OCI-LY3 (cell line): ENCODE measurements around the gene NME5.

Source experiments
- EZH2phosphoT487 ChIP-seq: fragments of 200-600 bp; shearing (Covaris generic); IDR thresholded peaks from 2 replicates; pipeline ENCODE4 v1.6.1; 2018; ENCODE audit warnings: antibody characterized with exemption, mixed run types, low read depth
- TF ChIP-seq, protein P1 (sequence below): fragments of 200-600, 300-600 bp; sonication (generic); IDR thresholded peaks from 2 replicates; pipeline ENCODE4 v1.5.1; 2014; ENCODE audit warnings: antibody characterized with exemption, low read length, low read depth

DNA sequence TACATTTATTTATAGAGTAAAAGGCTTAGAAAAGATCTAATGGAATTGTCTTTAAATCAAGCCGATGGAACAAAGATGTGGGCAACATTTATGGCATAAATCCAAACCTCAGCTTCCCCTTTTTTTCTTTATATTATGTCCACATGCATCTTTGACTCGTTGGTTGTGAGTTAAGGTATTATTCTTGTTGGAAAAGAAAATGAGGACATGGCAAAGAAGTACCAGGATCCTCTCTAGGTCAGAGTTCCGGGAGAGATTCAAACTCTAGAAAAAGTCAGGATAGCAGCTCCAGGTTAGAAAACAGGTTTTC, 508 bp upstream of the NME5 start:
- TF ChIP-seq, protein P1, sequence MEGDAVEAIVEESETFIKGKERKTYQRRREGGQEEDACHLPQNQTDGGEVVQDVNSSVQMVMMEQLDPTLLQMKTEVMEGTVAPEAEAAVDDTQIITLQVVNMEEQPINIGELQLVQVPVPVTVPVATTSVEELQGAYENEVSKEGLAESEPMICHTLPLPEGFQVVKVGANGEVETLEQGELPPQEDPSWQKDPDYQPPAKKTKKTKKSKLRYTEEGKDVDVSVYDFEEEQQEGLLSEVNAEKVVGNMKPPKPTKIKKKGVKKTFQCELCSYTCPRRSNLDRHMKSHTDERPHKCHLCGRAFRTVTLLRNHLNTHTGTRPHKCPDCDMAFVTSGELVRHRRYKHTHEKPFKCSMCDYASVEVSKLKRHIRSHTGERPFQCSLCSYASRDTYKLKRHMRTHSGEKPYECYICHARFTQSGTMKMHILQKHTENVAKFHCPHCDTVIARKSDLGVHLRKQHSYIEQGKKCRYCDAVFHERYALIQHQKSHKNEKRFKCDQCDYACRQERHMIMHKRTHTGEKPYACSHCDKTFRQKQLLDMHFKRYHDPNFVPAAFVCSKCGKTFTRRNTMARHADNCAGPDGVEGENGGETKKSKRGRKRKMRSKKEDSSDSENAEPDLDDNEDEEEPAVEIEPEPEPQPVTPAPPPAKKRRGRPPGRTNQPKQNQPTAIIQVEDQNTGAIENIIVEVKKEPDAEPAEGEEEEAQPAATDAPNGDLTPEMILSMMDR: no peak
- no peak for TF ChIP-seq EZH2phosphoT487
